Sciatic nerve (tissue), 1 donor: Measurements from ENCODE around the gene SMAD5. TPM values are rescaled to one million over a fixed set of nuclear protein-coding genes. Genes with fewer than 3 reads are reported as not detected.

ENCODE experiments used
- total RNA-seq: library from RNA; stranded (reverse); fragmentation: NEBNext Ultra II Directional; extraction: Animal tissue kit (Norgen Biotek cat#: 25700); gene quantifications from one replicate; pipeline ENCODE4 v1.2.1, GENCODE V29; 2021
- donor health status: DM: no; HTN: no; CAD: no.

SMAD5 gene
- total RNA-seq, 1 donor from 2014 or later, result 114 TPM

Other genes with a start within 250 kb of the SMAD5 start
- gene IL9, start 237.0 kb upstream of the SMAD5 start, total RNA-seq, result not detected
- gene LECT2, start 177.9 kb upstream of the SMAD5 start, total RNA-seq, result not detected
- gene TGFBI, start 103.9 kb upstream of the SMAD5 start, total RNA-seq, result 232 TPM
- gene SMIM32, start 60.3 kb downstream of the SMAD5 start, total RNA-seq, result not detected
- not detected for gene TRPC7, start 232.7 kb downstream of the SMAD5 start, total RNA-seq